HG03039 (cell line): ENCODE measurements around the gene BBX.

ENCODE experiments used
- ATAC-seq: cut with Tn5 transposase; IDR thresholded peaks from one replicate; pipeline ENCODE4 v1.9.1; 2021; ENCODE audit warnings: mild to moderate bottlenecking, moderate library complexity; ENCODE audit not compliant: unreplicated experiment

The BBX gene

GRCh38 chr3:107522510-107523288 lies at the start of gene BBX:
Gene BBX (plus strand): TSS chr3:107522962. CDS start chr3:107710461, 187,499 bp downstream.
- ATAC-seq = peak; percentile 96

GRCh38 chr3:107476462-107476861 lies 46.3 kb upstream of the BBX start:
- no peak for ATAC-seq

GRCh38 chr3:107487490-107487889 lies 35.3 kb upstream of the BBX start:
- ATAC-seq = no peak

- no peak for ATAC-seq
Observed at GRCh38 chr3:107488942-107489341, 33.8 kb upstream of the BBX start.

GRCh38 chr3:107493134-107493533 lies 29.6 kb upstream of the BBX start:
- ATAC-seq = no peak

GRCh38 chr3:107496855-107497254 lies 25.9 kb upstream of the BBX start:
- no peak for ATAC-seq

GRCh38 chr3:107498646-107499045 lies 24.1 kb upstream of the BBX start:
- ATAC-seq = no peak

- no peak for ATAC-seq
Observed at GRCh38 chr3:107506458-107506857, 16.3 kb upstream of the BBX start.

- ATAC-seq = no peak
Observed at GRCh38 chr3:107508331-107508730, 14.4 kb upstream of the BBX start.

GRCh38 chr3:107512108-107512507 lies 10.7 kb upstream of the BBX start:
- ATAC-seq = no peak

- no peak for ATAC-seq
Observed at GRCh38 chr3:107514453-107514852, 8.3 kb upstream of the BBX start.

- no peak for ATAC-seq
Observed at GRCh38 chr3:107516475-107516874, 6.3 kb upstream of the BBX start.

GRCh38 chr3:107520535-107520934 lies 2.2 kb upstream of the BBX start:
- ATAC-seq = no peak

- no peak for ATAC-seq
Observed at GRCh38 chr3:107521469-107522059, 1.2 kb upstream of the BBX start.

GRCh38 chr3:107523289-107523538 lies 452 bp downstream of the BBX start:
- ATAC-seq = peak; percentile 25

- peak; percentile 19 for ATAC-seq
Observed at GRCh38 chr3:107523539-107524325, 970 bp downstream of the BBX start.

GRCh38 chr3:107524326-107524840 lies 1.6 kb downstream of the BBX start:
- ATAC-seq = no peak

GRCh38 chr3:107524841-107525643 lies 2.3 kb downstream of the BBX start:
- ATAC-seq = no peak

GRCh38 chr3:107525644-107526305 lies 3.0 kb downstream of the BBX start:
- ATAC-seq = no peak

GRCh38 chr3:107531917-107532469 lies 9.2 kb downstream of the BBX start:
- ATAC-seq = no peak
